Measurements from ENCODE around the gene RASA3. TPM values are rescaled to one million over a fixed set of nuclear protein-coding genes. Genes with fewer than 3 reads are reported as not detected.

Gene RASA3
- total RNA-seq, 1 experiment from 2014 or later = 0.26 TPM

- Mint-ChIP-seq H3K4me3 (ENCODE audit: low read depth, unreplicated experiment) (no peak overlapping the region), H3K9me3 (ENCODE audit: low read depth, unreplicated experiment) (no peaks in the 10 kb centered on the region), H3K36me3 (ENCODE audit: insufficient read depth, unreplicated experiment) (no peaks in the 10 kb centered on the region), H3K27ac (ENCODE audit: unreplicated experiment) (no peak overlapping the region), H3K27me3 (ENCODE audit: unreplicated experiment) (no peaks in the 10 kb centered on the region), H3K4me1 (ENCODE audit: low read depth, unreplicated experiment) (no peaks in the 10 kb centered on the region)
- intact Hi-C loops (cut with micrococcal nuclease; ENCODE audit: unreplicated experiment) = no loop called here
- BruUV-seq (replicated peaks) = no TSS peak
- DNase-seq = no peak
- CTCF ChIA-PET = no interaction called here
- TF ChIP-seq, protein P1, sequence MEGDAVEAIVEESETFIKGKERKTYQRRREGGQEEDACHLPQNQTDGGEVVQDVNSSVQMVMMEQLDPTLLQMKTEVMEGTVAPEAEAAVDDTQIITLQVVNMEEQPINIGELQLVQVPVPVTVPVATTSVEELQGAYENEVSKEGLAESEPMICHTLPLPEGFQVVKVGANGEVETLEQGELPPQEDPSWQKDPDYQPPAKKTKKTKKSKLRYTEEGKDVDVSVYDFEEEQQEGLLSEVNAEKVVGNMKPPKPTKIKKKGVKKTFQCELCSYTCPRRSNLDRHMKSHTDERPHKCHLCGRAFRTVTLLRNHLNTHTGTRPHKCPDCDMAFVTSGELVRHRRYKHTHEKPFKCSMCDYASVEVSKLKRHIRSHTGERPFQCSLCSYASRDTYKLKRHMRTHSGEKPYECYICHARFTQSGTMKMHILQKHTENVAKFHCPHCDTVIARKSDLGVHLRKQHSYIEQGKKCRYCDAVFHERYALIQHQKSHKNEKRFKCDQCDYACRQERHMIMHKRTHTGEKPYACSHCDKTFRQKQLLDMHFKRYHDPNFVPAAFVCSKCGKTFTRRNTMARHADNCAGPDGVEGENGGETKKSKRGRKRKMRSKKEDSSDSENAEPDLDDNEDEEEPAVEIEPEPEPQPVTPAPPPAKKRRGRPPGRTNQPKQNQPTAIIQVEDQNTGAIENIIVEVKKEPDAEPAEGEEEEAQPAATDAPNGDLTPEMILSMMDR (IDR thresholded peaks at IDR 0.05; ENCODE audit: unreplicated experiment) = no peak
These were observed 6.8 kb downstream of the RASA3 start for GRCh38 chr13:114125589-114125988.

DNA sequence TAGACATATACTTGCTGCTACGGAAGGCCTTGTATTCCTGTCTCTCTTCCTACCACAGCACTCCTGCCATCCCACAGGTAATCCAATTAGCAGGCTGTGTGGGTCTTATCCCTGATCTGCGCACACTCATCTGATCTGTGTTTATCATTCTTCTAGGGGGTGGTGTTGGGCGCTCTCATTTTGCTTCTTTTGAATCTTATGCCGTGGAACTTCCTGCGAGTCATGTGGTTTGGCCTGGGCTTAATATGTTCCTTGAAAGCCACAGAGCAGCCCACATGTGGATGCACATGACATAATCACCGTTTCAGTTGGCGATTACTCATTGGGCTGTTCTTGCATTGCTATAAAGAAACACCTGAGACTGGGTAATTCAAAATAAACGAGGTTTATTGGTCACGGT, 7.5 kb downstream of the RASA3 start:
- DNase-seq = no peak
- Mint-ChIP-seq H3K27me3 (ENCODE audit: unreplicated experiment) (no peaks in the 10 kb centered on the region), H3K4me3 (ENCODE audit: low read depth, unreplicated experiment) (no peak overlapping the region), H3K4me1 (ENCODE audit: low read depth, unreplicated experiment) (no peaks in the 10 kb centered on the region), H3K36me3 (ENCODE audit: insufficient read depth, unreplicated experiment) (no peaks in the 10 kb centered on the region), H3K27ac (ENCODE audit: unreplicated experiment) (no peak overlapping the region), H3K9me3 (ENCODE audit: low read depth, unreplicated experiment) (no peaks in the 10 kb centered on the region)
- TF ChIP-seq, protein P1 (IDR thresholded peaks at IDR 0.05; ENCODE audit: unreplicated experiment) = no peak
- CTCF ChIA-PET = no interaction called here
- BruUV-seq (replicated peaks) = no TSS peak
- intact Hi-C loops (cut with micrococcal nuclease; ENCODE audit: unreplicated experiment) = no loop called here

DNA sequence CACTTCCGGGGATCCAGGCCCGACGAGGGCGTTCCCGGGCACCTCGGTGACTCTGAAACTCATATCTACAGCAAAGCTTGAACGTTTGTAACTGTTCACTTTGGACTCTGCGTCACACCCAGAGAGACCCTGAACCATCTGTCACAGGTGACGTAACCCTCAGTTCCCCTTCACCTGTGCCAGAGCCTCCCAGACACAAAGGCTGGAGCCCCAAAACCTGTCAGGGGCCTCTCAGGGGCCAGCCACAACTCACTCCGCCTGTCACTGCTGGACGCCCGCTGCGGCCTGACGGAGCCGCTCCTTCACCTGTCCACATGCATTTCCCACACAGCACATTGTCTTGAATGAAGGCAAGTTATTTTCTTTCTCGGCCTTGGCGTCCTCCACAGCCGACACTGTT, 8.0 kb downstream of the RASA3 start:
- no peaks in the 10 kb centered on the region for H3K36me3 Mint-ChIP-seq (ENCODE audit: insufficient read depth, unreplicated experiment)
- DNase-seq = no peak
- BruUV-seq (replicated peaks) = no TSS peak
- TF ChIP-seq, protein P1 (IDR thresholded peaks at IDR 0.05; ENCODE audit: unreplicated experiment) = no peak
- intact Hi-C loops (cut with micrococcal nuclease; ENCODE audit: unreplicated experiment) = no loop called here
- H3K27ac Mint-ChIP-seq (ENCODE audit: unreplicated experiment) = no peak overlapping the region
- CTCF ChIA-PET = no interaction called here
- H3K4me3 Mint-ChIP-seq (ENCODE audit: low read depth, unreplicated experiment) = no peak overlapping the region
- no peaks in the 10 kb centered on the region for H3K27me3 Mint-ChIP-seq (ENCODE audit: unreplicated experiment)
- no peaks in the 10 kb centered on the region for H3K4me1 Mint-ChIP-seq (ENCODE audit: low read depth, unreplicated experiment)
- H3K9me3 Mint-ChIP-seq (ENCODE audit: low read depth, unreplicated experiment) = no peaks in the 10 kb centered on the region

GRCh38 chr13:114123876-114124275, 8.5 kb downstream of the RASA3 start:
- TF ChIP-seq, protein P1 (IDR thresholded peaks at IDR 0.05; ENCODE audit: unreplicated experiment) = no peak
- H3K4me3 Mint-ChIP-seq (ENCODE audit: low read depth, unreplicated experiment) = no peak overlapping the region
- DNase-seq = no peak
- intact Hi-C loops (cut with micrococcal nuclease; ENCODE audit: unreplicated experiment) = no loop called here
- CTCF ChIA-PET = no interaction called here
- H3K4me1 Mint-ChIP-seq (ENCODE audit: low read depth, unreplicated experiment) = no peaks in the 10 kb centered on the region
- no peaks in the 10 kb centered on the region for H3K27me3 Mint-ChIP-seq (ENCODE audit: unreplicated experiment)
- no TSS peak for BruUV-seq (replicated peaks)
- no peak overlapping the region for H3K27ac Mint-ChIP-seq (ENCODE audit: unreplicated experiment)
- no peaks in the 10 kb centered on the region for H3K9me3 Mint-ChIP-seq (ENCODE audit: low read depth, unreplicated experiment)
- H3K36me3 Mint-ChIP-seq (ENCODE audit: insufficient read depth, unreplicated experiment) = no peaks in the 10 kb centered on the region

- H3K27ac Mint-ChIP-seq (ENCODE audit: unreplicated experiment) = no peak overlapping the region
- H3K4me3 Mint-ChIP-seq (ENCODE audit: low read depth, unreplicated experiment) = no peak overlapping the region
- intact Hi-C loops (cut with micrococcal nuclease; ENCODE audit: unreplicated experiment) = no loop called here
- no peaks in the 10 kb centered on the region for H3K9me3 Mint-ChIP-seq (ENCODE audit: low read depth, unreplicated experiment)
- H3K4me1 Mint-ChIP-seq (ENCODE audit: low read depth, unreplicated experiment) = no peaks in the 10 kb centered on the region
- no peaks in the 10 kb centered on the region for H3K27me3 Mint-ChIP-seq (ENCODE audit: unreplicated experiment)
- no peaks in the 10 kb centered on the region for H3K36me3 Mint-ChIP-seq (ENCODE audit: insufficient read depth, unreplicated experiment)
- CTCF ChIA-PET = no interaction called here
- TF ChIP-seq, protein P1 (IDR thresholded peaks at IDR 0.05; ENCODE audit: unreplicated experiment) = no peak
- BruUV-seq (replicated peaks) = no TSS peak
- no peak for DNase-seq
These were observed 9.0 kb downstream of the RASA3 start for GRCh38 chr13:114123448-114123847.
